Endothelial cell of umbilical vein (primary cell): ENCODE measurements around the gene UBL5. TPM values are rescaled to one million over a fixed set of nuclear protein-coding genes. Genes with fewer than 3 reads are reported as not detected.
A peak's percentile ranks its signal among the peaks of the same experiment; 100 is the strongest.

ENCODE experiments used
- BruUV-seq: library from RNA; stranded (reverse); fragments of 400-500 nt; replicated peaks from 2 replicates; lab custom pipeline; 2021; lab: Mats Ljungman, UMichigan
- CTCF ChIA-PET: fragments of 300-600, 350-600 bp; sonication (Branson Sonifier 250); formaldehyde crosslinking; loops from one replicate; lab custom pipeline; 2021; ENCODE audit warnings: antibody characterized with exemption, inconsistent platforms; lab: Charles Lee
- POLR2A ChIA-PET: fragments of 300-600, 350-600 bp; sonication (Branson Sonifier 250); formaldehyde crosslinking; loops from one replicate; lab custom pipeline; 2021; ENCODE audit warnings: antibody characterized with exemption, inconsistent platforms; lab: Charles Lee
- DNase-seq: peaks from one replicate; pipeline ENCODE4 v3.0.0-alpha.2; 2011; ENCODE audit warnings: low read depth, low spot score
- FAIRE-seq: peaks from 2 replicates; lab custom pipeline; 2011; peaks lifted over from hg19 to GRCh38; lab: Jason Lieb, UNC
- H2AFZ ChIP-seq: 2 replicates; pipeline ENCODE4 v1.6.0; 2012; ENCODE audit warnings: low read depth, low read length, control low read depth, inconsistent platforms
- H3K27ac ChIP-seq: 2 replicates; pipeline ENCODE4 v1.5.1; 2011; ENCODE audit warnings: low read depth, mild to moderate bottlenecking, control low read depth, low read length, moderate library complexity; ENCODE audit not compliant: insufficient read depth
- H3K27me3 ChIP-seq, 2 experiments: 2 replicates each; pipeline versions ENCODE4 v1.6.0 to v1.6.1; 2011; ENCODE audit warnings: low read length in 2 of 2, mixed read lengths in 1 of 2; ENCODE audit not compliant: control insufficient read depth in 2 of 2, insufficient read depth in 2 of 2
- H3K36me3 ChIP-seq, 2 experiments: 2 replicates in 1 of 2; 3 replicates in 1 of 2; pipeline ENCODE4 v1.5.1; 2011; ENCODE audit warnings: low read length in 2 of 2, mild to moderate bottlenecking in 1 of 2, moderate library complexity in 1 of 2; ENCODE audit not compliant: control insufficient read depth in 2 of 2, insufficient read depth in 2 of 2; ENCODE audit errors: extremely low read depth in 1 of 2
- H3K4me1 ChIP-seq: 3 replicates; pipeline ENCODE4 v1.5.1; 2011; ENCODE audit warnings: mild to moderate bottlenecking, low read length; ENCODE audit not compliant: control insufficient read depth, insufficient read depth; ENCODE audit errors: extremely low read depth
- H3K4me2 ChIP-seq: 2 replicates; pipeline ENCODE4 v1.6.1; 2011; ENCODE audit warnings: low read length, control low read depth, mixed read lengths; ENCODE audit not compliant: insufficient read depth
- H3K4me3 ChIP-seq, 3 experiments: fragments of 200-600 bp in 1 of 3; sonication (generic), shearing (Covaris generic) in 1 of 3; replicated peaks in 1 of 3; 2 replicates each; pipeline ENCODE4 v1.5.1; 2011 to 2016; ENCODE audit warnings: control low read depth in 3 of 3, low read length in 3 of 3, mild to moderate bottlenecking in 2 of 3, inconsistent platforms in 1 of 3, low read depth in 1 of 3, moderate library complexity in 1 of 3; ENCODE audit not compliant: insufficient read depth in 1 of 3
- H3K79me2 ChIP-seq: 2 replicates; pipeline ENCODE4 v1.6.0; 2012; ENCODE audit warnings: low read length, inconsistent platforms; ENCODE audit not compliant: control insufficient read depth, insufficient read depth
- H3K9ac ChIP-seq: replicated peaks from 2 replicates; pipeline ENCODE3; 2011; ENCODE audit warnings: low read length, control low read depth; ENCODE audit not compliant: insufficient read depth; ENCODE audit errors: extremely low read depth
- H3K9me1 ChIP-seq: replicated peaks from 3 replicates; pipeline ENCODE4 v1.6.0; 2011; ENCODE audit warnings: mild to moderate bottlenecking, low read length; ENCODE audit not compliant: control insufficient read depth, insufficient read depth; ENCODE audit errors: extremely low read depth
- H3K9me3 ChIP-seq: replicated peaks from 2 replicates; pipeline ENCODE4 v1.5.1; 2012; ENCODE audit warnings: low read length, inconsistent platforms; ENCODE audit not compliant: control insufficient read depth, insufficient read depth
- H4K20me1 ChIP-seq: replicated peaks from 2 replicates; pipeline ENCODE3; 2011; ENCODE audit warnings: mild to moderate bottlenecking, low read length; ENCODE audit not compliant: control insufficient read depth, insufficient read depth; ENCODE audit errors: extremely low read depth
- CTCF ChIP-seq, 2 donors: IDR thresholded peaks; 1 replicate in 1 of 2; 2 replicates in 1 of 2; pipeline ENCODE4 v1.5.1; 2011; ENCODE audit warnings: low read length in 2 of 2, mild to moderate bottlenecking in 2 of 2, moderate library complexity in 2 of 2, control low read depth in 1 of 2, inconsistent platforms in 1 of 2, low read depth in 1 of 2; ENCODE audit not compliant: insufficient read depth in 1 of 2; ENCODE audit errors: extremely low read depth in 1 of 2
- EZH2 ChIP-seq: IDR thresholded peaks from 2 replicates; pipeline ENCODE4 v1.6.1; 2012; ENCODE audit warnings: borderline replicate concordance, low read depth, mild to moderate bottlenecking, moderate library complexity, low read length, inconsistent platforms; ENCODE audit not compliant: severe bottlenecking
- FOS ChIP-seq: IDR thresholded peaks from 2 replicates; pipeline ENCODE4 v1.6.1; 2011; ENCODE audit warnings: mild to moderate bottlenecking, low read length, moderate library complexity, borderline replicate concordance; ENCODE audit not compliant: insufficient read depth
- GATA2 ChIP-seq: IDR thresholded peaks from 2 replicates; pipeline ENCODE4 v1.7.0; 2011; ENCODE audit warnings: low read depth, mild to moderate bottlenecking, moderate library complexity, mixed read lengths, low read length; ENCODE audit not compliant: insufficient read length, insufficient read depth
- JUN ChIP-seq: IDR thresholded peaks from 2 replicates; pipeline ENCODE4 v1.6.1; 2011; ENCODE audit warnings: borderline replicate concordance, low read depth; ENCODE audit not compliant: insufficient read length, insufficient read depth
- MAX ChIP-seq: IDR thresholded peaks from 2 replicates; pipeline ENCODE4 v1.6.1; 2011; ENCODE audit not compliant: insufficient read depth, insufficient read length
- MYC ChIP-seq: IDR thresholded peaks from one replicate; pipeline ENCODE4 v1.6.1; 2011; ENCODE audit warnings: mild to moderate bottlenecking, low read depth, low read length
- POLR2A ChIP-seq: IDR thresholded peaks from 2 replicates; pipeline ENCODE4 v1.6.1; 2012; ENCODE audit warnings: low read depth, mild to moderate bottlenecking, control low read depth, low read length
- POLR2AphosphoS5 ChIP-seq: IDR thresholded peaks from 2 replicates; pipeline ENCODE4 v1.6.1; 2012; ENCODE audit warnings: low read depth, mild to moderate bottlenecking, control low read depth, low read length, moderate library complexity; ENCODE audit not compliant: insufficient read depth
- dilution Hi-C: fragments of 300-500 bp; cut with MboI; formaldehyde crosslinking; loops from one replicate; pipeline ENCODE4 v1.15.0; 2019; ENCODE audit warnings: low sequenced_read_pairs; ENCODE audit not compliant: extremely low pct_ligation_motif_present
- intact Hi-C: fragments of 100-400 bp; cut with micrococcal nuclease; formaldehyde crosslinking; loops from one replicate; pipeline ENCODE4 v1.10.0; 2022
- polyA plus RNA-seq, 4 experiments: library from polyadenylated mRNA; depleted of rRNA in 3 of 4; stranded (reverse) in 3 of 4; unstranded in 1 of 4; fragments of >200 nt; gene quantifications; 2 replicates each; pipeline versions ENCODE4 v1.2.1 to v1.2.3, GENCODE V29; 2011 to 2012; ENCODE audit warnings: missing spikeins in 1 of 4
- total RNA-seq: library from RNA; stranded (reverse); gene quantifications from 2 replicates; pipeline ENCODE4 v1.2.3, GENCODE V29; 2021

The UBL5 gene
- total and polyA plus RNA-seq, 2 donors (not counting 3 experiments of a cell fraction or from before 2014, with no cell fraction given): 351 to 1,226 TPM

- Histone ChIP-seq H3K36me3 (no peaks in the 10 kb centered on the region), H3K9ac (peak overlapping the region; percentile 43), H2AFZ (peak overlapping the region; percentile 99), H3K4me2 (peak overlapping the region; percentile 57), H3K27ac (no peak overlapping the region), H3K4me3 (peak overlapping the region; percentile 45 to 89 (median 72)), H3K4me1 (no peaks in the 10 kb centered on the region), H3K9me3 (no peaks in the 10 kb centered on the region), H3K9me1 (no peaks in the 10 kb centered on the region), H4K20me1 (no peaks in the 10 kb centered on the region), H3K27me3 (no peaks in the 10 kb centered on the region), H3K79me2 (no peaks in the 10 kb centered on the region)
- dilution Hi-C loops (loop anchor here (10.0 kb wide), 1 partner anchor 168 kb away; the partner anchor contains the start of gene ZNF561), intact Hi-C loops (loop anchor here (2.0 kb wide), 1 partner anchor 484 kb away; the partner anchor contains the start of gene ZNF699)
- CTCF ChIA-PET: interaction anchor here (0.7 to 1.3 kb wide), 4 partner anchors 10 to 588 kb away, joined by 3 to 5 read pairs (median 4); no protein-coding TSS in a partner anchor
- BruUV-seq: TSS peak; percentile 54
- DNase-seq (no peak), FAIRE-seq (peak; percentile 53)
- no peak for TF ChIP-seq CTCF (IDR thresholded peaks at IDR 0.05; ENCODE audit: extremely low read depth in 1 of 2, insufficient read depth in 1 of 2, low read depth in 1 of 2, low read length in 2 of 2)
- no peak for TF ChIP-seq FOS
- no peak for TF ChIP-seq GATA2
- TF ChIP-seq MYC: no peak
- TF ChIP-seq EZH2: no peak
- TF ChIP-seq POLR2A: no peak
- TF ChIP-seq JUN: no peak
- no peak for TF ChIP-seq POLR2AphosphoS5
- TF ChIP-seq MAX: no peak
- POLR2A ChIA-PET: no interaction called here
Observed at GRCh38 chr19:9793071-9793591, 34.6 kb upstream of the UBL5 start.
